ENCODE data around the gene GARNL3.

DNA sequence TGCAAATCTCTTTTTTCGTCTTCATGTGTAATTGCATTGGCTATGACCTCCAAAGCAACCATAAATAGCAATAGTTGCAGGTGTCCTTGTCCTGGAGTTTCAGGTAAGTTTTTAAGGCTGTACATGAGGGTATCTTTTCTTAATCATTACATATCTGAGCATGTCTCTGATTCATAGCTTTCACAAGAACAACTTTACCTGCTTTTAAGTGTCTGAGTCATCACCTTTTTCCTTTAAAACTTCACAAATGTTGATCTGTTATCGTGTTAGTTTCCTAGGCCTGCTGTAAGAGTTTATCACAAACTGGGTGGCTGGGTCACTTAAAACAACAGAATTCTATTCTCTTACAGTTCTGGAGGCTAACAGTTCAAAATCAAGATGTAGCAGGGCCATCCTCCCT, 13.8 kb downstream of the GARNL3 start:
- TF ChIP-seq, protein P1, sequence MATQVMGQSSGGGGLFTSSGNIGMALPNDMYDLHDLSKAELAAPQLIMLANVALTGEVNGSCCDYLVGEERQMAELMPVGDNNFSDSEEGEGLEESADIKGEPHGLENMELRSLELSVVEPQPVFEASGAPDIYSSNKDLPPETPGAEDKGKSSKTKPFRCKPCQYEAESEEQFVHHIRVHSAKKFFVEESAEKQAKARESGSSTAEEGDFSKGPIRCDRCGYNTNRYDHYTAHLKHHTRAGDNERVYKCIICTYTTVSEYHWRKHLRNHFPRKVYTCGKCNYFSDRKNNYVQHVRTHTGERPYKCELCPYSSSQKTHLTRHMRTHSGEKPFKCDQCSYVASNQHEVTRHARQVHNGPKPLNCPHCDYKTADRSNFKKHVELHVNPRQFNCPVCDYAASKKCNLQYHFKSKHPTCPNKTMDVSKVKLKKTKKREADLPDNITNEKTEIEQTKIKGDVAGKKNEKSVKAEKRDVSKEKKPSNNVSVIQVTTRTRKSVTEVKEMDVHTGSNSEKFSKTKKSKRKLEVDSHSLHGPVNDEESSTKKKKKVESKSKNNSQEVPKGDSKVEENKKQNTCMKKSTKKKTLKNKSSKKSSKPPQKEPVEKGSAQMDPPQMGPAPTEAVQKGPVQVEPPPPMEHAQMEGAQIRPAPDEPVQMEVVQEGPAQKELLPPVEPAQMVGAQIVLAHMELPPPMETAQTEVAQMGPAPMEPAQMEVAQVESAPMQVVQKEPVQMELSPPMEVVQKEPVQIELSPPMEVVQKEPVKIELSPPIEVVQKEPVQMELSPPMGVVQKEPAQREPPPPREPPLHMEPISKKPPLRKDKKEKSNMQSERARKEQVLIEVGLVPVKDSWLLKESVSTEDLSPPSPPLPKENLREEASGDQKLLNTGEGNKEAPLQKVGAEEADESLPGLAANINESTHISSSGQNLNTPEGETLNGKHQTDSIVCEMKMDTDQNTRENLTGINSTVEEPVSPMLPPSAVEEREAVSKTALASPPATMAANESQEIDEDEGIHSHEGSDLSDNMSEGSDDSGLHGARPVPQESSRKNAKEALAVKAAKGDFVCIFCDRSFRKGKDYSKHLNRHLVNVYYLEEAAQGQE (IDR thresholded peaks at IDR 0.05; ENCODE audit: borderline replicate concordance in 1 of 2, low read depth in 1 of 2, low read length in 2 of 2): no peak
- TF ChIP-seq ZZZ3 (CRISPR knock-in tag; IDR thresholded peaks at IDR 0.05; ENCODE audit: borderline replicate concordance) (no peak), ZFP90 (CRISPR knock-in tag; IDR thresholded peaks at IDR 0.05; ENCODE audit: borderline replicate concordance) (no peak), NFE2L2 (IDR thresholded peaks at IDR 0.05; ENCODE audit: low read length) (no peak), HCFC1 (IDR thresholded peaks at IDR 0.05; ENCODE audit: low read depth, low read length) (no peak)
